Measurements from ENCODE around the gene TMEM150A.
"Not testable (repeated sequence)": the region's sequence is repeated elsewhere in the genome, so short reads cannot be mapped to it uniquely, and the experiment has no call there.

The TMEM150A gene

DNA sequence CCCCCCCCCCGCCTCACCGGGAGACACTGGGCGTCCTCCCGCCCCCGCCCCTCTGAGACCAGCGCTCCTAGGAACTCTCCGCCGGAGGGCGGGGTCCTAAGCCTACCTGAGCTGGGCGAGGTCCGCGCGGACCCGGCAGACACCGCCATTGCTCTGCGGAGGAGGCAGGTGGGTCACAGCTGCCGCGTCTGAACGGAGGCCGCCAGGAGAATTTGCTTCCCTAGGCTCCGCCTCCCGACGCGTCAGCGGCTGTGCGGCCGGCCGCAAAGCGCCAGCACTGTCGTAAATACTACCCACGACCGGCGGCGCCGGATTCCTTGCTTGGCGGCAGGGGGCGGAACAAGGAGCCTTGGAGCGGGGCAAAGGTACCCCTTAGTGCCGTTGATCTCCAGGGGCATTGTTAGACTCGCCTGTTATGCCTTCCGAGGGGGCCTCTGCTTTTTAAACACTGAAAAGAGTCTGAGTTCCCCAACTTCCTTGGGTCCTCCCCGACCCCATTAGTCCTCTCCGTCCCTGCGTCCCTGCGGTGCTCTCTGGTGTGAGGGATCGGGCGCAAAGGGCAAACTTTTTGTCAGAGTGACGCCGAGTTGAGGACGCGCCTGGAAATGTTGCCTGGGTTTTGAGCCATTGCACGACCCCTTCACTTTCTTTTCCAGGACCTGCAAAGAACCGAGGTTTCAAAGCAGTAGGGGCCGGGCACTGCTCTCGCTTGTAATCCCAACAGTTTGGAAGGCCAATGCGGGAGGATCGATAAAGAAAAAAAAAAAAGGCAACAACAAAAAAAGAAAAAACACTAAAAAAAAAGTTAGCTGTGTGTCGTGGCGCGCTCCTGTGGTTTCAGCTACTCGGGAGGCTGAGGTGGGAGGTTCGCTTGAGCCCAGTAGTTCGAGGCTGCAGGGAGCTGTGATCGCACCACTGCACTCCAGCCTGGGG is 41.0 kb downstream of the TMEM150A start, which contains the start of gene GGCX:
GGCX (minus strand) TSS at position 214 of the 933 bp plus-strand sequence; CDS start at position 149, 65 bp downstream.
- DNase-seq, result peak; percentile 96

DNA sequence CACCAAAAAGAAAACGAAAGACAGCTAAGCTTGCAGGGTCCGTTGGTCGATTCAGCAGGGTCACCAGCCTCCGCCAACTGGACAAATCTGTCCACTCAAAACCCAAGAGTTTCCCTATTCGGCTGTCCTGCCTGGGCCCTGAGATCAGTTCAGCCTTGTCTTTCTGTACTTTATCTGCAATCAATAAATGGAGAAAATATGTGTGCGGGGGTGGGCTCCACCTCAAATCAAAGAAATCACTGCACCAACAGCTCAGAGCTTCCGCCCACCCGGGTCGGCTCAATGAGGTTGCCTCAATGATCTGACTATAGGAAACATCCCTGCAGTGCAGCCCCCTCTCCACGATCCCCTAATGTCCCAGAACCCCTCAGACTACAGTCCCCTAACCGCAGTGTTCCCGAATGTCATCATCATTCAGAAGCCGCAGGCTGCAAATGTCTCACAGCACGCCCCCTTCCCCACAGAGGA is 41.7 kb downstream of the TMEM150A start:
- DNase-seq, result no peak

DNA sequence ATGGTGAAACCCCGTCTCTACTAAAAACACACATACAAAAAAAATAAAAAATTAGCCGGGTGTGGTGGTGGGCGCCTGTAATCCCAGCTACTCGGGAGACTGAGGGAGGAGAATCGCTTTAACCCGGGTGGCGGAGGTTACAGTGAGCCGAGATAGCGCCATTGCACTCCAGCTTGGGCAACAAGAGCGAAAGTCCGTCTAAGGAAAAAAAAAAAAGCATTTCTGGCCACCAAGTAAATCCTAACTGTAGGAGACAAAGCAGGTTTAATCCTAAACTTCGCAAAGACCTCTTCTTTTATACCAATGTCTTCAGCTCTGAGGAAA is 42.1 kb downstream of the TMEM150A start:
- not testable (repeated sequence) for DNase-seq

DNA sequence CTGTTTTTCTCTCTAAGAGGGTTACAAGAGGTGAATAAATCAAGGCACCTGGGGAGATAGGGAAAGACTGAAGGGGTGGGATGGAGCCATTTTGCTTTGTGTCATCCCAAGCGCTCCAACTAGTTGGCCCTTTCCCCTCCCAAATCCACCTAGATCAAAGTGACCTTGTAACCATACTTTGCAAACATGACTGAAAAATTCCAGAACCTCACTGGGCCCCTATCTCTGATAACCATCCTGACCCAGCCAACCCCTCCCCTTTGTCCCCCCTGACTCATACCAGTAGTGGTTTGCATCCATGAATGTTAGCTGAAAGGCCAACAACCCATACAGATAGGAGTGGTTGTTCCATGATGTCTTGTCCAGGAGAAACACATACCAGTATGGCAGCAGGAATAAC is 44.3 kb downstream of the TMEM150A start:
- no peak for DNase-seq

DNA sequence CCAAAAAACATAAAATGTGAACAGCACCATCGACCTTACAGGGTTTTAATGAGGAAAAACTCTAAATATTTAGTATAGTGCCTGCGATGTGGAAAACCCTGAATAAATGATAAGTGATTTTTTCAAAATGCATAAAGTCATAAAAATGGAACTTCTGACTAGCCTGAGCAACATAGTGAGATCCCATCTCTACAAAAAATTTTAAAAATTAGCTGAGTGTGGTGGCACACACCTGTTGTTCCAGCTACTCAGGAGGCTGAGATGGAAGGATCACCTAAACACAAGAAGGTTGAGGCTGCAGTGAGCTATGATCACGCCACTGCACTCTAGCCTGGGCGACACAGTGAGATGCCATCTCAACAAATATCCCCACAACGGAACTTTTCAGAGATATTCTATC is 45.4 kb downstream of the TMEM150A start:
- DNase-seq, result no peak

DNA sequence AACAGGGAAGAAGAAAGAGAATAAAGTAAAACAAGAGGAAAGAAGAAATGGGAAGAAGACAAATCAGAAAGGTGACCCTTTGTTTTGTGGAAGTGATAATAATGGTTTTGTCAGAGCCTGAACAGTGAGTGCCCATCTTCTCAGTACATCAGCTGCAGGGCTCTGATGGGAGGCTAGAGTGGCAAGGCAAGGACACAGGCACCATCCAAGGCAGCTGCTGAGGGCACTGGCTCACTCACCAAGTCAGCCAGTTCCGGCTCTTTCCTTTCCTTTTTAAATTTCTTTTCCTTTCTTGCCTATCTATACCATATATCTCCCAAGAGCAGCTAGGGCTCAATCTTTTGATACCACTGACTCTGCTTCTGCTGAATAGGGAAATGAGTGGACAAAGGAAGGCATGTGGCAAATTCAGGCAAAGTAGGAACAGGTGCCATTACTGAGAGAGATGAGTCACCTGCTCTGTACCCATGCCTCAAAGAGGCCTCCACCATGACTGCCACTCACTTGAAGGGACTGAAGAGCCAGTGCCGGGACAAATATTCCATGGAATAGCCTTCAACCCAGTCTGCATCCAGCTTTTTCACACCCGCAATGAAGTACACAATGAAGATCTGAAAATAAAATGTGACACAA is 47.4 kb downstream of the TMEM150A start:
- no peak for DNase-seq

DNA sequence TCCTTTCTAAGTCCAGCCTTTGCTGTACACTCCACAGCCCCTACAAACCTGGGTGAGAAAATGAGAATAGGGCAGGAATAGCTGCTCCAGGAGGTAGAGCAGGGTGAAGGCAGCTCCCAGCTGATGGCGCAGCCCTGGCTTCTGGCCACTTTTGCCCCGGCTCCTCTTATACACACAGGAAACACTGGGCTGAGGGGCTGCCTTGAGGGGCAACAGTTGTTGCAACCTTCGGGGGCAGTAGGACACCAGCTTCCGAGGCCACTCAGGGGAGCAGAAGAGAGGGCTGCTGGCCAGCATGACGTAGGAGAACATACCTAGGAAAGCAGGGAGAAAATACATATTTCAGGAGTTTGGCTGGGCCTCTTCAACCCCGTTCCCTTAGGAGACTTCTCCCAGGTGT is 49.3 kb downstream of the TMEM150A start:
- DNase-seq, result no peak

DNA sequence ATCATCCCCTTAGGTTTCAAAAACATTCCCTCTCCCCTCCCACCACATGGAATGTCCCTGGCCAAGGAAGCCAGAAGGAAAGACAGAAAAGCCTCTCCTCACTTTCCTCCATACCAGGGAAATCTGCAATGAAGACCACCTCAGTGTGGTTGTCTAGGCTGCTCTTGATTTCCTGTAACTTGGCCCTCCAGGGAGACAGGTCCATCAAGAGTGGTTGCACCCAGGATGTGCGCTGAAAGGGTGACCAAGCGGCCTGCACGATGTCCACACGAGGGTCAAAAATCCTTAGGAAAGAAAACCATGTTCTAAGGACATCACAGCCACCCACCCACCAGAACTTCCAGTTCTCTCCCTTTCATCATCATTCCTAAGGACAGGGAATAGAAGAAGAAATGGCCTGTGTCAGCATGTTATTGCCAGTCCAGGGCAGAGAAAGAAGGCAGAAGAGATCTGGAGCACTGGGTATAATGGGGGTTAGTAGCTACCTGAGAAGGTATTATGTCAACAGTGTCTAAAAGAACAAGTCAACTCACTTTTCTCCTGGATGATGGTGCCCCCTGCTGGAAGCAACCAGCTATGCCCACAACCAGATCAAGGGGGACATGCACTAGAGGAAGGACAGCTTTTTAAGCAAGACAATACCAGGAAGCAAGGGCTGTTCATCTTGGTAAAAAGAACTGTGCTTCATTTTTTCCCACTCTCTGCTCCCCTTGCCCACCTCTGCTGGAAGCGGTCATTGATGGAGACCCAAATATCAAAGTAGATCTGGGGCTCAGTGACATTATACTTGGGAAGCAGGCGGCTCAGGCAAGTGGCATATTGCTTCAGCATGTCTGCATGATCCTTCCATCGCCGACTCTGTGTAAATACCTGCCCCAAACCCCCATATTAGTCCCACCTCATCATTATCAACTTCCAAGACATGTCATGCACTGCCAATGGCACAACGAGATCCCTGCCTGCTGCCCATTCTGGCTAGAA is 50.5 kb downstream of the TMEM150A start:
- peak; percentile 76 for DNase-seq

DNA sequence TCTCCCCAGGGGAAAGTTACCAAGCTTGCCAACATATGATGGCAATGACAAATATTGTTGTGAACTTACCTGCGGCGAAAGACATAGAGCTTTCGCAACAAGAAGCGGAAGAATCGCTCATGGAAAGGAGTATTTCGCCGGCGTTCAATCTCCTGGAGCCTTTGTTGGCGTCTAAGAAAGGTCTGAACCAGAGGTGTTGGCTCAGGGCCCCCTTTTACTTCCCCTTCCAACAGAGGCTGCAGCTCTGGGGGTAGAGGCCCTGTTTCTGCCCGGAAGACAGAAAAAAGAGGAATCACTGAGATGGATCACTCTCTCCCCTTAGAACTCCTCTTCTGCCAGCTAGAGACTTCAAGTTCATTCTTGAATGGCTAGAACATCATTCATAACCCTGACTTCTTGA is 52.0 kb downstream of the TMEM150A start:
- no peak for DNase-seq

DNA sequence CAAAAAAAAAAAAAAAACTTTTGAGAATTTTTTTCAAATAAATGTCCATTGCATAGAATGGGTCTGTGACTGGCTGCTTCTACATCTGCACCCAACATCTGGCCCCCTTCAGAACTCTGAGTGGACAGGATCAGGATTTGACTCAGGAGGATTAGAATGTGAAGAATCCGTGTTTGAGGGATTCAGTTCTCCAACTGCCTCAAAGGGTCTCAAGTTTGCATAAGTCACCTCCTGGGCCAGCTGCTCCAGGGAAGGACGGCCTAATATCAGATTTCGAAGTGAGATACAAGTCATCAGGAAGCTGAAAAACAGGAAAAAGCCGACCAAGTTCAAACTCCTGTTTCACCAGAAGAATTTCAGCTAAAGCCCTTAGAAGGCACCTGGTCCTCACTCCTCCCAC is 52.7 kb downstream of the TMEM150A start:
- DNase-seq, result no peak

DNA sequence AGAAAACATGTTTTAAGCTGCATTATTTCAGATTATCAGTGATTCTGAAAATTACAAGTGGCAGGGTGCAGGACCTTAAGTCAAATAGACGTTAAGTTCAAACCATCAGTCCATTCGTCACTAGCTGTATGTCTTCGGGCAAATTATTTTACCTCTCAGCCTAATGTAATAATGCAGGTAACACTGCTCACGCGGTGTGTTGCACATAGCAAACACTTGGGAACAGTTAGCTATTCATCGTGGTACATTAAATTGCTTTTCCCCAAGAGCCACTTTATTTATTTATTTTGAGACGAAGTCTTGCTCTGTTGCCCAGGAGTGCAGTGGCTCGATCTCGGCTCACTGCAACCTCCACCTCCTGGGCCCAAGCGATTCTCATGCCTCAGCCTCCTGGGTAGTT is 53.4 kb downstream of the TMEM150A start:
- no peak for DNase-seq

DNA sequence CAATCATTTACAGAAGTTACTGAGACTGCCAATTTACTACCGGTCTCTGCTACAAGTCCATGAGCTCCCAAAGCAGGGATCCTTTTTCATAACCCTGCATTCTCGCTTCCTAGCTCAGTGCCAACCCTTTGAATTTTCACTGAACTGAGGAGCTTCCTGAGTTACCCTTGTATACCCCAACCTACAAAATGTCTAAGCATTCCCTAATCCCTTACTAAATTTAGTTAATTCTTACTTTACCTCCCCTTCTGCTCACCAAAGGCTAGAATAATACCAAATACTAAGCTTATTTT is 53.9 kb downstream of the TMEM150A start:
- no peak for DNase-seq
